ENCODE measurements around the gene IGFN1.

Gene IGFN1

GRCh38 chr1:201198598-201198997, 8.0 kb downstream of the IGFN1 start:
- TF ChIP-seq CTCF (IDR thresholded peaks at IDR 0.05; ENCODE audit: low read depth, low read length, poor library complexity, severe bottlenecking): no peak
- Histone ChIP-seq H3K4me1 (ENCODE audit: control insufficient read depth, low read length) (no peaks in the 10 kb centered on the region), H3F3A (ENCODE audit: control insufficient read depth, insufficient read depth) (no peaks in the 10 kb centered on the region), H3K79me2 (ENCODE audit: control insufficient read depth, low read length) (no peaks in the 10 kb centered on the region), H3K4me2 (ENCODE audit: low read length) (no peak overlapping the region), H3K4me3 (ENCODE audit: low read length) (no peak overlapping the region), H3K36me3 (ENCODE audit: control insufficient read depth, low read length) (no peaks in the 10 kb centered on the region), H3K27ac (ENCODE audit: low read depth, low read length) (no peak overlapping the region), H4K20me1 (ENCODE audit: control insufficient read depth, insufficient read depth, low read depth, low read length) (no peaks in the 10 kb centered on the region), H3K9me3 (ENCODE audit: control insufficient read depth, insufficient read depth, low read length) (no peaks in the 10 kb centered on the region), H3K27me3 (ENCODE audit: control insufficient read depth, low read length) (no peaks in the 10 kb centered on the region), H3K9me2 (replicated peaks; ENCODE audit: control insufficient read depth, low read length) (no peaks in the 10 kb centered on the region)

- Histone ChIP-seq H3K27me3 (ENCODE audit: control insufficient read depth, low read length) (peaks cover 2% of the 10 kb centered on the region; the same call in 1 of the 2 replicates), H3K79me2 (ENCODE audit: control insufficient read depth, low read length) (no peaks in the 10 kb centered on the region), H3K4me1 (ENCODE audit: control insufficient read depth, low read length) (no peaks in the 10 kb centered on the region), H3K9me2 (replicated peaks; ENCODE audit: control insufficient read depth, low read length) (no peaks in the 10 kb centered on the region), H3K9me3 (ENCODE audit: control insufficient read depth, insufficient read depth, low read length) (no peaks in the 10 kb centered on the region), H3F3A (ENCODE audit: control insufficient read depth, insufficient read depth) (no peaks in the 10 kb centered on the region), H3K36me3 (ENCODE audit: control insufficient read depth, low read length) (no peaks in the 10 kb centered on the region), H3K4me3 (ENCODE audit: low read length) (no peak overlapping the region), H3K27ac (ENCODE audit: low read depth, low read length) (no peak overlapping the region), H3K4me2 (ENCODE audit: low read length) (no peak overlapping the region), H4K20me1 (ENCODE audit: control insufficient read depth, insufficient read depth, low read depth, low read length) (no peaks in the 10 kb centered on the region)
- TF ChIP-seq EZH2phosphoT487 (IDR thresholded peaks at IDR 0.05; ENCODE audit: borderline replicate concordance, low read length) (no peak), CTCF (IDR thresholded peaks at IDR 0.05; ENCODE audit: low read depth, low read length, poor library complexity, severe bottlenecking) (no peak)
Observed at GRCh38 chr1:201205036-201205435, 14.4 kb downstream of the IGFN1 start.

GRCh38 chr1:201206176-201206575, 15.6 kb downstream of the IGFN1 start:
- Histone ChIP-seq H3K27me3 (ENCODE audit: control insufficient read depth, low read length) (peaks cover 2% of the 10 kb centered on the region; the same call in 1 of the 2 replicates), H3K9me3 (ENCODE audit: control insufficient read depth, insufficient read depth, low read length) (no peaks in the 10 kb centered on the region), H3K4me3 (ENCODE audit: low read length) (no peak overlapping the region), H3K9me2 (replicated peaks; ENCODE audit: control insufficient read depth, low read length) (no peaks in the 10 kb centered on the region), H3K4me1 (ENCODE audit: control insufficient read depth, low read length) (no peaks in the 10 kb centered on the region), H3K36me3 (ENCODE audit: control insufficient read depth, low read length) (no peaks in the 10 kb centered on the region), H3K27ac (ENCODE audit: low read depth, low read length) (no peak overlapping the region), H3K79me2 (ENCODE audit: control insufficient read depth, low read length) (no peaks in the 10 kb centered on the region), H3K4me2 (ENCODE audit: low read length) (no peak overlapping the region), H3F3A (ENCODE audit: control insufficient read depth, insufficient read depth) (no peaks in the 10 kb centered on the region), H4K20me1 (ENCODE audit: control insufficient read depth, insufficient read depth, low read depth, low read length) (no peaks in the 10 kb centered on the region)
- no peak for TF ChIP-seq CTCF (IDR thresholded peaks at IDR 0.05; ENCODE audit: low read depth, low read length, poor library complexity, severe bottlenecking)
- TF ChIP-seq EZH2phosphoT487 (IDR thresholded peaks at IDR 0.05; ENCODE audit: borderline replicate concordance, low read length): no peak

- H3F3A ChIP-seq (ENCODE audit: control insufficient read depth, insufficient read depth): no peaks in the 10 kb centered on the region
- no peaks in the 10 kb centered on the region for H3K36me3 ChIP-seq (ENCODE audit: control insufficient read depth, low read length)
- peaks cover 2% of the 10 kb centered on the region; the same call in 1 of the 2 replicates for H3K27me3 ChIP-seq (ENCODE audit: control insufficient read depth, low read length)
- no peak for TF ChIP-seq CTCF (IDR thresholded peaks at IDR 0.05; ENCODE audit: low read depth, low read length, poor library complexity, severe bottlenecking)
- TF ChIP-seq EZH2phosphoT487 (IDR thresholded peaks at IDR 0.05; ENCODE audit: borderline replicate concordance, low read length): no peak
- H3K9me3 ChIP-seq (ENCODE audit: control insufficient read depth, insufficient read depth, low read length): no peaks in the 10 kb centered on the region
- no peaks in the 10 kb centered on the region for H3K79me2 ChIP-seq (ENCODE audit: control insufficient read depth, low read length)
- no peak overlapping the region for H3K4me2 ChIP-seq (ENCODE audit: low read length)
- no peaks in the 10 kb centered on the region for H4K20me1 ChIP-seq (ENCODE audit: control insufficient read depth, insufficient read depth, low read depth, low read length)
- H3K4me3 ChIP-seq (ENCODE audit: low read length): no peak overlapping the region
- no peak overlapping the region for H3K27ac ChIP-seq (ENCODE audit: low read depth, low read length)
- no peaks in the 10 kb centered on the region for H3K4me1 ChIP-seq (ENCODE audit: control insufficient read depth, low read length)
- H3K9me2 ChIP-seq (replicated peaks; ENCODE audit: control insufficient read depth, low read length): no peaks in the 10 kb centered on the region
Observed at GRCh38 chr1:201207046-201207445, 16.4 kb downstream of the IGFN1 start.
